Testis (tissue), 3 donors: Measurements from ENCODE around the gene ARGFX. TPM values are rescaled to one million over a fixed set of nuclear protein-coding genes. Genes with fewer than 3 reads are reported as not detected.
A peak's percentile ranks its signal among the peaks of the same experiment; 100 is the strongest.
"Not testable (repeated sequence)": the region's sequence is repeated elsewhere in the genome, so short reads cannot be mapped to it uniquely, and the experiment has no call there.

Source experiments
- DNase-seq: peaks from one replicate; pipeline ENCODE4 v3.0.0-alpha.2; 2019
- H3K27ac ChIP-seq, 2 donors: fragments of 200-600 bp; sonication (generic); one replicate each; pipeline ENCODE4 v1.5.1; 2019
- H3K27me3 ChIP-seq: fragments of 200-600 bp; sonication (generic); one replicate; pipeline ENCODE4 v1.5.1; 2019
- H3K36me3 ChIP-seq: fragments of 200-600 bp; sonication (generic); one replicate; pipeline ENCODE4 v1.5.1; 2017; ENCODE audit warnings: low read depth; ENCODE audit errors: missing control alignments
- H3K4me1 ChIP-seq: fragments of 200-600 bp; sonication (generic); one replicate; pipeline ENCODE4 v1.5.1; 2019
- H3K4me3 ChIP-seq, 2 donors: fragments of 200-600 bp; sonication (generic); one replicate each; pipeline ENCODE4 v1.5.1; 2017 to 2019
- H3K9me3 ChIP-seq: fragments of 200-600 bp; sonication (generic); one replicate; pipeline ENCODE4 v1.5.1; 2017
- CTCF ChIP-seq, 3 experiments: fragments of 450-650 bp in 2 of 3; fragments of 200-600 bp in 1 of 3; sonication (generic) in 1 of 3; IDR thresholded peaks; one replicate each; pipeline ENCODE4 v1.5.1; 2016 to 2019; ENCODE audit warnings: antibody characterized with exemption in 3 of 3, mild to moderate bottlenecking in 2 of 3, moderate library complexity in 1 of 3
- POLR2A ChIP-seq: fragments of 450-650 bp; IDR thresholded peaks from one replicate; pipeline ENCODE4 v1.6.1; 2017; ENCODE audit warnings: antibody characterized with exemption, mild to moderate bottlenecking, moderate library complexity
- WGBS, 2 donors: methylation state at CpG; one replicate each; pipeline ENCODE4 v1.1.5; 2018; 5-methylcytosine and 5-hydroxymethylcytosine counted together
- intact Hi-C: fragments of 100-400 bp; cut with DNase I; formaldehyde crosslinking; loops from one replicate; pipeline ENCODE4 v1.15.1; 2023; ENCODE audit warnings: low total_unique reads
- polyA plus RNA-seq: library from polyadenylated mRNA; stranded (reverse); fragments of 350-450 nt; fragmentation: Illumina TruSeq; extraction: RNeasy Lipid Tissue Mini Kit (QIAGEN cat#74804); gene quantifications from one replicate; pipeline ENCODE4 v1.2.3, GENCODE V29; 2014; ENCODE audit warnings: low read depth, low replicate concordance; ENCODE audit not compliant: insufficient read depth
- total RNA-seq, 2 donors: library from RNA; depleted of rRNA; stranded (reverse); fragments of >200 nt; gene quantifications; one replicate each; pipeline ENCODE4 v1.2.3, GENCODE V29; 2016

The ARGFX gene
- total and polyA plus RNA-seq, 3 donors from 2014 or later, result 0.31 to 0.55 TPM; not detected in 1

DNA sequence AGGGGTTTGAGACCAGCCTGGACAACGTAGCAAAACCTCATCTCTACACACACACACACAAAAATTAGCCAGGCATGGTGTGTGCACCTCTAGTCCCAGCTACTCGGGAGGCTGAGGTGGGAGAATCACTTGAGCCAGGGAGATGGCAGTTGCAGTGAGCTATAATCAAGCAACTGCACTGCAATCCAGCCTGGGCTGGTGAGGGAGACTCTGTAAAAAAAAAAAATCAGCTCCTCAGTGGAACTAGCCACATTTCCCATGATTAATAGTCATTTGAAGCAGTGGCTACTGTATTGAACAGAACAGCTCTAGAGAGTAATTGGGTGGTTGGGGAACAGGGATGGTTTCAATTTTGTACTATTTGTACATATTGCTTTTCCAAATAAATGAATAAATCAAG is 13.9 kb downstream of the ARGFX start:
- Histone ChIP-seq H3K4me3 (no peak overlapping the region), H3K27me3 (no peaks in the 10 kb centered on the region), H3K36me3 (no peaks in the 10 kb centered on the region), H3K27ac (no peak overlapping the region), H3K4me1 (no peaks in the 10 kb centered on the region), H3K9me3 (no peaks in the 10 kb centered on the region)
- TF ChIP-seq CTCF (IDR thresholded peaks at IDR 0.05), result no peak
- no peak for TF ChIP-seq POLR2A
- WGBS, 2 donors, result 67 to 69% methylated on average over 2 of the region's 2 CpGs
- intact Hi-C loops, result no loop called here
- DNase-seq, result no peak

- DNase-seq, result no peak
- Histone ChIP-seq H3K27ac (no peak overlapping the region), H3K27me3 (no peaks in the 10 kb centered on the region), H3K4me1 (no peaks in the 10 kb centered on the region), H3K4me3 (no peak overlapping the region), H3K36me3 (no peaks in the 10 kb centered on the region), H3K9me3 (no peaks in the 10 kb centered on the region)
- intact Hi-C loops, result no loop called here
- 91 to 100% methylated on average over 1 of the region's 1 CpG for WGBS, 2 donors
- TF ChIP-seq POLR2A, result no peak
- TF ChIP-seq CTCF (IDR thresholded peaks at IDR 0.05), result no peak
Measured at GRCh38 chr3:121584418-121584817, 16.7 kb downstream of the ARGFX start.

- DNase-seq, result peak; percentile 74
- no peaks in the 10 kb centered on the region for H3K27me3 ChIP-seq
- H3K36me3 ChIP-seq, result no peaks in the 10 kb centered on the region
- H3K9me3 ChIP-seq, result no peaks in the 10 kb centered on the region
- peaks cover 12% of the 10 kb centered on the region for H3K4me1 ChIP-seq
- peak within 1 kb of the TSS; percentile 42 to 53 for H3K27ac ChIP-seq
- 38 to 51% methylated on average over 11 of the region's 11 CpGs for WGBS, 2 donors
- intact Hi-C loops, result no loop called here
- H3K4me3 ChIP-seq, result no peak within 1 kb of the TSS
- TF ChIP-seq POLR2A, result no peak
- TF ChIP-seq CTCF (IDR thresholded peaks at IDR 0.05), result no peak
Measured at GRCh38 chr3:121592856-121593702, 25.3 kb downstream of the ARGFX start, which contains the start of gene FBXO40. Gene FBXO40 (plus strand): TSS chr3:121593379. CDS start chr3:121620576, 27,197 bp downstream.

DNA sequence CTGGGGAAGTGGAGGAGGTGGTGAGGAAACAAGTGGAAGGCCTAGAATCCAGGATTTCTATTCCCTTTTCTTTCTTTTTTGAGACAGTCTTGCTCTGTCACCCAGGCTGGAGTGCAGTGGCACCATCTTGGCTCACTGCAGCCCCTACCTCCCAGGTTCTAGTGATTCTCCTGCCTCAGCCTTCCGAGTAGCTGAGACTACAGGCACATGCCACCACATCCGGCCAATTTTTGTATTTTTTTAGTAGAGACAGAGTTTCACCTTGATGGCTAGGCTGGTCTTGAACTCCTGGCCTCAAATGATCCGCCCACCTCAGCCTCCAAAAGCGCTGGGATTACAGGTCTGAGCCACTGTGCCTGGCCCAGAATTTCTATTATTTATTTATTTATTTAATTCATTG is 26.1 kb downstream of the ARGFX start:
- H3K4me3 ChIP-seq, H3K27me3 ChIP-seq, DNase-seq, H3K27ac ChIP-seq, H3K9me3 ChIP-seq, intact Hi-C loops, H3K36me3 ChIP-seq: not testable (repeated sequence)
- 84 to 91% methylated on average over 4 of the region's 4 CpGs for WGBS, 2 donors
- peaks cover 12% of the 10 kb centered on the region for H3K4me1 ChIP-seq

- Histone ChIP-seq H3K4me1 (peaks cover 12% of the 10 kb centered on the region), H3K4me3 (no peak overlapping the region), H3K27me3 (no peaks in the 10 kb centered on the region), H3K27ac (no peak overlapping the region), H3K36me3 (no peaks in the 10 kb centered on the region), H3K9me3 (no peaks in the 10 kb centered on the region)
- intact Hi-C loops, result no loop called here
- TF ChIP-seq POLR2A (no peak), CTCF (IDR thresholded peaks at IDR 0.05) (no peak)
- DNase-seq, result no peak
- 64 to 67% methylated on average over 2 of the region's 2 CpGs for WGBS, 2 donors
Measured at GRCh38 chr3:121594850-121595249, 27.1 kb downstream of the ARGFX start.
